Hematopoietic multipotent progenitor cell treated with erythropoietin and hydrocortisone succinate and interleukin-3 and kit ligand, for 15 days (in vitro differentiated cells): ENCODE data around the gene CASKIN1.

Experiments used
- DNase-seq: peaks from one replicate; pipeline ENCODE4 v3.0.0-alpha.2; 2015; ENCODE audit warnings: low spot score

CASKIN1 gene

DNA sequence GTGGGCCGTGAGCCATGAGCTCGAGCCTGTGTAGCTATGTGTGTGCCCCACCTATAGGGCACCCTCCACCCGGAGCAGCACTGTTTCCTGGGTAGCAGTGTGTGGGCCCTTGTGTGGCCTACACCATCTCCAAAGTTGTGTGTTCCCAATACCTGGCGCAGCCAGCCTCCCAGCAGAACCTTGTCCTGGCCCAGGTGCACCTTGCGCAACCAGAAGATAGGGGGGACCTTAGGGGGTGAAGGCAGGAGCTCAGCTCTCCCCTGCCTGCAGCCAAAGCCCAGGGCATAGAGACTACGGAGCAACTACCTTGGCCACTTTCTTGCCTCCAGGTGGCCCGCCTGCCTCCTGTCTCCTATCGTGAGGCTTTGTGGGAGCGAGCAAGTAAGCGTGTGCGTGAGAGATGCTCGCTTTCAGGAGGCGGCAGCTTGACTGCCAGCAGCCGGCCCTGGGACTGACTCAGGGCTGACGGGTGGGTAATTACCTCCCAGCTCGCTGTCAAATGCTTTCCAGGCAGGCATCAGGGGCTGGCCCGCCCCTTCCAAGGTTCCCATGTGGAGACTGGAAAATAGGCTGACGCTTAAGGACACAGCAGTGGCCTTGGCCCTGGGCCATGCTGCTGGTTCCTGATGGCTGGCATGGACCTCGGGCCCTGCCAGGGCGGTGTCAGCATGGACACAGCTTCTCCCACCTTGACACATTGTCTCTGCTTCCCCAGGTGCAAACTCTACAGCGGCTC is 21.8 kb downstream of the CASKIN1 start:
- no peak for DNase-seq

DNA sequence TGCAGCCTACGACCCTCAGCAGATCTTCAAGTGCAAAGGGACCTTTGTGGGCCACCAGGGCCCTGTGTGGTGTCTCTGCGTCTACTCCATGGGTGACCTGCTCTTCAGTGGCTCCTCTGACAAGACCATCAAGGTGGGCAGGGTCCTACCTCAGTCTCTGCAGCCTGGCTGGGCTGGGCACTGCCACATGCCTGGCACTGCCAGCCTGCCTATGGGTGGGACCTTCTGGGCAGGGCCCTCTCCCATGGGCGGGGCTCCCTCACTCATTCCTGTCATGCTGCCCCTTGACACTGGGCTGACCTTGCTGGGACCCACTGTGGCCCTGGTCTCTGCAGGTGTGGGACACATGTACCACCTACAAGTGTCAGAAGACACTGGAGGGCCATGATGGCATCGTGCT is 22.5 kb downstream of the CASKIN1 start:
- DNase-seq: no peak

DNA sequence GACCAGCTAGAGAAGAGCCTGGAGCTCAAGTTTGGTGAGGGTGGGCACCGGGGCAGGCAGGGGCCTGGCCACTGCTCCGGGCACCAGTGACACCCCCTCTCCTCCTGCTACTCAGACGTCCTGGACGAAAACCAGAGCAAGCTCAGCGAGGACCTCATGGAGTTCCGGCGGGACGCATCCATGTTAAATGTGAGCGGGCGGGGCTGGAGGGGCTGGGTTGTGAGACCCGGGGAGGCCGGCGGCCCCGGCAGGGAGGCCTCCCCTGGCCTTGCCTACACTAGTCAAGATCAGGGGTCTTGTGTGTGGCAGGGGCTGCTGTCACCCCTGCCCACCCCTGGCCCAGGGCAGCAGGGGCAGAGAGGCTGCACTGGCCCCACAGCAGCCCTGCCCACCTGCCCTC is 23.0 kb downstream of the CASKIN1 start:
- DNase-seq: no peak

DNA sequence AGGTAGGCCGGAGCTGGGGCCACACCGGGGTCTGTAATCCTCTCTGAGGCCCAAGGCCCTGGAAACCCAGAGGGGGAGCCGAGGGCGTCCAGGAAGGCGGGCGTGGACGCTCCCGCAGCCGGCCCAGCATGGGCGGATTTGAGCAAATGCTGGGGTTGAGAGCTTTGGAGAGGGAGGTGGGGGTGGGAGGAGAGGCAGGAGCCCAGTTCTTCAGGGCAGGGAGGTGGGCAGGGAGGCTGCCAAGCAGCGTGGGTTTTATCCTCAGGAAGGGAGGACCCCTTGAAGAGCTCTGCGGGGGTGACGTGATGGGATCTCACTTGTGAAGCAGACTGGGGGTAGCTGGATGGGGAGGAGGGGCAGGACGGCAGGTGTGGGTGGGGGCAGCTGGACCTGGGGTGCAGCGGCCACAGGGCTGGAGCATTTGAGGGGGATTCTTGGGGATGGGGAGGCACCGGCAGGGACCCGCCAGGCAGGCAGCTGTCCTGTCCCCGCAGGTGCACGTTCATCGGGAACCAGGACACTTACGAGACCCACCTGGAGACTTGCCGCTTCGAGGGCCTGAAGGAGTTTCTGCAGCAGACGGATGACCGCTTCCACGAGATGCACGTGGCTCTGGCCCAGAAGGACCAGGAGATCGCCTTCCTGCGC is 23.6 kb downstream of the CASKIN1 start:
- no peak for DNase-seq

DNA sequence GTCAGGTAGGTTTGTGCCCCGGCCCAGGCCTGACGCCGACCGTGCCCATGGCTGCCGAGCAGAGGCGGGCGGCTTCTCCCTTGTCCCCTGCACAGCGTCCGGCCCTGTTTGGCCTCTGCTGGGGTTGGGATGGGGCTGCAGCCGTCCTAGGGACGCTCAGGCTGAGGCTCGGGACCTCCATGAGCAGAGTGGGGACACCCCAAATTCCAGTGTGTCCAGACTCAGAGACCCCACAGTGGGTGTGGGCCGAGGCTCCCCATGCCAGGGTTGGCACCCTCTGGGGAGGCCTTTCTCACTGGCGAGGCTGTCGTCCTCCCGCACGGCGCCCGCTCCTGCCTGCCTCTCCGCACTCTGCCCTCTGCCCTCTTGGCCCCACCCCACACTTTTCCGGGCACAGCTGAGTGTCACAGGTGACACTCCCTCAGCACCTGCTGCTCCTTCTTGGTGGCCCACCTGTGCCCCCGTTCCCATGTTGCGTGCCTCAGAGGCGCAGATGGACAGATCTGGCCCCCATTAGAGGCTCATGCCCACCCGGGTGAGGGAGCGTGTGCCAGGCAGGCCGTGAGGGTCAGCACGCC is 24.7 kb downstream of the CASKIN1 start:
- no peak for DNase-seq

DNA sequence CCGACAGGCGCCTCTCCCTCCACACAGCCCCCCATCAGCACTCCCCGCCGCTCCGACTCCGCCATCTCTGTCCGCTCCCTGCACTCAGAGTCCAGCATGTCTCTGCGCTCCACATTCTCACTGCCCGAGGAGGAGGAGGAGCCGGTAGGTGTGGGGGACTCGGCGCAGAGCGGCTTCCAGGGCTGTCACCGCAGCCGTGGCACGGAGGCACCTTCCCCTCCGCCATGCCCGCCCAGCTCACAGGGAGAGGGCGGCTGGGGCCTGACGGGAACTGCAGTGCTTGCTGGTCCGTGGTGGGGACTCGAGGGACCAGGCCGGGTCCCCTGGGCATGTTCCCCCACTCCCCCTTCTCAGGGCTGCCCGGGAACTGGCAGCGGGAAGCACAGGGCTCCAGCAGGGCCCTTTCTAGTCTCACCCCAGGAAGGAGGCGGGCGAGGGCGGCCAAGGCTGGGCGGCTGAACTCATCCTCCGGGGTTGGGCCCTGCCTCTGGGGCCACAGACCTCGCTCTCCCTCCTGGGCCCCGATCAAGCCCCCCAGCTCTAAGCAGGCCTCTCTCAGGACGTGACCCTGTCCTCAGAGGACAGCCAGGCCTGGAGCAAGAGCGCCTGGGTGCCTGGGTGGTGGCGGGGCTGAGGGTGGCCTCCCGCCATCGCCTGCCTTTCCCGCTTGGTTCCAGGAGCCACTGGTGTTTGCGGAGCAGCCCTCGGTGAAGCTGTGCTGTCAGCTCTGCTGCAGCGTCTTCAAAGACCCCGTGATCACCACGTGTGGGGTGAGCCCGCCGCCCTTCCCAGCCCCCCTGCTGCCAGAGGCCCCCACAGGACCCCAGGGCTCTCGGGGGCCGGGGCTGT is 25.6 kb downstream of the CASKIN1 start:
- DNase-seq: no peak

DNA sequence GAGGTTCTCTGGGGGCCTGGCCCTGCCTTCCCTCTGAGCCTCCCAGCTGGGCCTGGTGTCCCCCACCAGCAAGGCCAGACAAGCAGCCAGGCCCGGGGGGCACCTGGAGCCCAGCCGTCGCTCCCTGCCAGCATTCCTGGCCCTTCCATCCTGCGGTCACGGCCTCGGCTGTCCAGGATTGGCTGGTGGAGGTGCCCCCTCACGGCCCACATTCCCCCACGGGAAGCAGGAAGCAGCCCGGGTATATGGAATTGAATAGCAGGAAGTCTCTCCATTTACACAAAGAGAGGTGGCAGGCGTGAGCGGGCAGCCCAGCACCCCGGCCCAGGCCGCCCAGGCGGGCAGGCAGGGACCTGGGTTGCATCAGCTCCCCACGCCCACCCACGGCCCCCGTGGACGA is 26.3 kb downstream of the CASKIN1 start:
- DNase-seq: no peak

DNA sequence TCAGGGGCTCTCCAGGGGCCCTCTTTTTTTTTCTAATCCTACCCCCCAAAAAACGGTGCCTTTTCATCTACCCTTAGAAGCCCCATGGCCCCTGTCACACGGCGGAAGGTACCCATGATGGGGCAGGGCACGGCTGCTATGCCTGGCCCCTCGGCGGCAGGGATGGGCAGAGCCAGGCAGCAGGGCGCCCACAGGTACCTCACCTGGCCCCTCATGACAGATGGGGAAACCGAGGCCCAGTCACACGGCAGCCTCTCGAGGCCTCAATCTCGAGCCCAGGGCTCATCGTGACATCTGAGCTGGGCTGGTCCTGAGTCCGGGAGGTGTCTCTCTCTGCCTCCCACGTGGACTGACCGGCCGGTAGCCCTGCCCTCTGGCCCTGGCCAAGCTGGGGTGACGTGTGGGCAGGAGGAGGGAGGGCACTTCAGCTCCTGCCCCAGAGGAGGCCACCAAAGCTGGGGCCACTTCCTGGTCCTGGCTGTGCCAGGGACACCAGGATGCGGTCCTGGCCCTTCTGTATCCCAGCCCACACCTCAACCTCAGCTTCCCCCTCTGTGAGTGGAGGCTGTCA is 29.3 kb downstream of the CASKIN1 start:
- DNase-seq: no peak

DNA sequence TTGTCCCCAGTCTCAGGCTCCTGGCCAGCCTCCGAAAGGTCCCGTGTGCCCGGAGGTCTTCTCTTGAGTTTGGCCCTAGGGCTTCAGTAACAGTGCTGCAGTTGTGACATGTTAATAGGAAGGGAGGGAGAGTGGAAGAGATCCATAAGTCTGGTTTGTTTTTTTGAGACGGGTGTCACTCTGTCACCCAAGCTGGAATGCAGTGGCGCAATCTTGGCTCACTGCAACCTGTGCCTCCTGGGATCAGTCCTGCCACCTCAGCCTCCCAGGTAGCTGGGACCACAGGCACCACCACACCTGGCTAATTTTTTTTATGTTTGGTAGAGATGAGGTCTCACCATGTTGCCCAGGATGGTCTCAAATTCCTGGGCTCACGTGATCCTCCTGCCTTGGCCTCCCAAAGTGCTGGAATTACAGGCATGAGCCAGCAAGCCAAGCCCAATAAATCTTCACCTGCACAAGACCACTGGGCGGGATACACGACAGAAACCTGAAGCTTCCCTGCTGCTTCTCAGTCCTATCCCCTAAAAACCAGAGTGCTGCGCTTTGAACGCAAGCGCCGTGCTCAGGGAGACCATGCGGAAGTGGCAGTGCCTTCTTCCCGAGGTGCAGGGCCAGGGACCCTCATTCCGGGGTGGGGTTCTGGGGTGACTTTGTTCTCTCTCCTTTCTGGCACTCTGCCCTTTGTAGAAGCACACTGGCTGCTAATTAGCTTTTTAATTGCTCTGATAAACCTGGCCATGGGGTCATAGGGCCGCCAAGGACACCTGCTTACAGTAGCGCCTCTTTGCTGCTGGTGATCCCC is 29.9 kb downstream of the CASKIN1 start:
- no peak for DNase-seq

DNA sequence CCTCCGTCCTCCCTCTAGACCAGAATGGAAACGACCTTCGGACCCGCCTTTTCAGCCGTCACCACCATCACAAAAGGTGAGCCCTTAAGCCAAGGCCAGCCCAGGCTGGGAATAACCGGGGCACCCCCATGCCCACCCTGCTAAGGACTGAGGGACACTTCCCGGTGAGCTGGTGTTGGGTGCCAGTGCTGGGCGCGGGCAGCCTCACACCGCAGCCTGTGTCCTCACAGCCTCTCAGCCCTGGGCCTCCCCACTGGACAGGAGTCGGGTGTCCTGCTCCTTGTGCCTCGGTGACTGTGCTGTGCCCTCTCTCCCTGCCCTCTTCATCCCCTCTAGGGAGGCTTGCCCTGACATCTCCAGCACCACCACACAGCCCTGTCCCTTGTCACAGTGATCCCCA is 30.5 kb downstream of the CASKIN1 start:
- DNase-seq: no peak

DNA sequence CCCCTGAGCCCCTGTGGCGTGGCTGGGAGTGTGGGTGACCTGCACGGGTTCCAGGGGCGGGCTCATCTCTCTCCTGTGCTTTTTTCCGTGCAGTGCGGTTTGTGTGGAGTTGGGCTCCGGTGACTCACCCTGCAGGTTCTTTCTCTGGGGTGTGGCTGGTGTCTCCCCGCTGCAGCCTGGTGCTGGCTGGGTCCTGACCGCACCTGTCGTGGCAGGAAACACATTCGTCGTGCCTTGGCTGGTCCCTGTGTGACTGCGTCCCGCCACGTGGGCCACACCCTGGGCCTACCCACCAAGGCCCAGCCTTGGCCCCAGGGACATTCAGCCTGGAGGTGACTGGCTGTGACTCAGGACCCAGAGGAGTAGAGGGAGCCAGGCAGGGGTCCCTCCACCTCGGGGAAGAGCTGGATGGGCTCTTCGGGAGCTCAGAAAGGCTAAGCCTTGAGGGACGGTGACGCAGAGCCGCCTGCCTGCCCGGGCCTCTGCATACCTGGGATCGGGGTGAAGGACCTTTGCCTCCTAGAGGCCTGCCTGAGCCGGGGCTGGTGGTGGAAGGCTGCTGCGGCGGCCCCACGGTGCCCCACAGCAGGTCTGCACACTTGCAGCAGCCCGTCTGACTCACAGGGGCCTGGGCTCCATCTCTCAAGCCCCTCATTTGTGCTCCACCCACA is 33.1 kb downstream of the CASKIN1 start:
- DNase-seq: no peak

DNA sequence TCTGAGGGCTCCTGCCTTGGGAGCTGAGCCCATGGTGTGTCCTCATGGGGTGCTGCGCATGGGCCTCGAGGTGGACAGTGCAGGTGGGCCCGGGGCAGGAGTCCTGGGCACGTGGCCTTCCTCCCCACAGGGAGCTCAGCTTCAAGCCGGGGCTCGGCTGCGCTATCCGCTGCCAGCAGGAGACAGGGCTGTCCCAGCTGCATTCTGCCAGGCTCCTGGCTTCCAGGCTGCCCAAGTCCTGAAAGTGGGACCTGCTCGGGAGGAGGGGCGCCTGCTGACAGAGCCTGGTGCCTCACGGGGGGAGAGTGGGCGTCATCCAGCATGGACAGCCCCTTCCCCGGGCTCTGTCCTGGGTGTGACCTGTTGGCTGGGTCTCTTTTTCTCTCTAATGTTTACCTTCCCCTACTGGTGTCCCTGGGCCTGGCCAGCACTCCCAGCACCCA is 33.7 kb downstream of the CASKIN1 start:
- DNase-seq: no peak

DNA sequence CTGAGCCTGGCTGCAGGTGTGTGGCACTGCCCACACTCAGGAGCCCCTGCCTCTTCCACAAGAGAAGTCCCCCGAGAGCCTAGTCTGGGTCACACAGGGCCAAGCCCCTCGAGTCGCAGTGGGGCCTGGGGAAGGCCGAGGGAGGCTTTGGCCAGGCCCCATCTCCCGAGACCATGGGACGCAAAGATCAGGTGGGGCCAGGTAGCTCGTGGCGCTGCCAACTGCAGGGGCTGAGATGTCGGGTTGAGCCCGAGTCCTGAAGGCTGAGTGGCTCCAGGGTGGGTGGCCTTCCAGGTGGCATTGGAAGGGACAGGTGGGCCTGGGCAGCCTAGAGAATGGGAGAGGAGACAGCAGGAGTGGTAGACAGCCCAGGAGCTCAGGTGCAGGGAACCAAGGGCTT is 34.5 kb downstream of the CASKIN1 start:
- no peak for DNase-seq

DNA sequence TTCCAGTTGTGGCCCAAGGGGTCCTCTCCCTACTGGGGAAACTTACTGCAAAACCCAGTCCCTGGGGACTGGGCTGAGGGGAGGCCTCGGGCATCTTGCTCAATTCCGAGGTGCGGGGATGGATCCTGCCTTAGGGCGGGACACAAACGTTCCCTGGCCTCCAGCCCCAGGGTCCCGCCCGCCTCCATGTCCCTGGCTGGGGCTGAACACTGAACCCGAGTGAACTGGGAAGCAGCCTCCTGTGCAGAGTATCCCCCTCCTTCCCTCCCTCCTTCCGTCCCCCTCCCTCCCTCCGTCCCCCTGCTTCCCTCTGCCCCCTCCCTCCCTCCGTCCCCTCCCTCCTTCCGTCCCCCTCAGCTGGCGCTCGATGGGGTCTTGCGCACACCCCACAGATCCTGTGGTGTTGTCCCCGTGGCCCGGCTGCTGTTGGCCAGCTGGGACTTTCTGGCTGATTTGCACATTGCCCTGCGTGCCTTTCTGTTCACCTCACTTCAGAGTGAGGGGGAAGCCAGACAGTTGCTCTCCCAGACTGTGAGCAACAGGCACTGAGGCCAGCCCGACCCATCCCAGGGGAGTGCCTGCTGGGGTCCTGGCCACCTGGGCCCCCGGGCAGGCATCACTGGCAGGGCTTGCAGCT is 35.4 kb downstream of the CASKIN1 start:
- no peak for DNase-seq

DNA sequence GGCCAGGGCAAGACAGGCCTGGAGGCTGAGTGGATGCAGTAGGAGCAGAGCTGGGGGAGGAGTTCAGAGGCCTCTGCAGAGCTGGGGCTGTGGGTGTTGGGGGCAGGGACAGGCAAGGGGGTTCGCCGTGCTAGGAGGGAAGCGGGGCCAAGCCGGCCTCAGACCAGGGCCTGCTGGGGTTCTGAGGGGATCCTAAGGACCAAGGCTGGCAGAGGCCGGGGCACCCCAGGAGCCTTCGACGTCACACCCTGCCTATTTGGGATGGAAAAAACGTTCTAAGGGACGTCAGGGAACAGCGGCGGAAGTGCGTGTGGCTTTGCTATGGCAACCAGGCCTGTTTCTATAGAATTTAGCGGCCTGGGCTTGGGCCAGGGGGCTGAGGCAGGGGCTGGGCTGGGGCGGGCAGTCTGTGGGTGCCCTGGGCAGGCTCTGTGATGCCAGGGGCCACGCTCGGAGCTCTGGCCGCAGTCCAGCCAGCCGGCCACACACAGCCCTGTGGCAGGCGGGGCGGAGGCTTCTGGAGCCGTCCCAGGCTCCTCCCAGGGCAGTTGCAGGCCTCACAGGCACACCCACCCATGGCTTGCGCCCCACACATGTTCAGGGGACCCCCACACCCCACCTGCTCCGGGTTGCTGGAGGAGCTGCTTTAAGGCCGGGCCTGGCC is 37.1 kb downstream of the CASKIN1 start:
- no peak for DNase-seq

DNA sequence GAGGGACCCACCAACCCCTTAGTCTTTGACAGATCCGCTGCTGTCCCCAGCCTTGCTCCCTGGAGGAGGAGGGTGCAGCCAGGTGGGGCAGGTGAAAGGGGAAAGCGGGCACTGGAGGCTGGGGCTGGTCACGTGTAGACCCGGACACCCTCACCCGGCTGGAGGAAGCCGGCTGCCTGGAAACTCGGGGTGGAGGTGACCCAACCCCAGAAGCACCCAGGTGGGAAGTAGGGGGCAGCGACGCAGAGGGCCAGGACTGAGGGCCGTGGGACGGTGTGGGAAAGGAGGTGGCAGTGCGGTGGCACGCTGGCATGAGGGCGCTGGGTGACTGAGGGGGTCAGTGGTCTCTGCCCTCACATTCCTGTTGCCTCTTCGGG is 38.2 kb downstream of the CASKIN1 start:
- DNase-seq: no peak

DNA sequence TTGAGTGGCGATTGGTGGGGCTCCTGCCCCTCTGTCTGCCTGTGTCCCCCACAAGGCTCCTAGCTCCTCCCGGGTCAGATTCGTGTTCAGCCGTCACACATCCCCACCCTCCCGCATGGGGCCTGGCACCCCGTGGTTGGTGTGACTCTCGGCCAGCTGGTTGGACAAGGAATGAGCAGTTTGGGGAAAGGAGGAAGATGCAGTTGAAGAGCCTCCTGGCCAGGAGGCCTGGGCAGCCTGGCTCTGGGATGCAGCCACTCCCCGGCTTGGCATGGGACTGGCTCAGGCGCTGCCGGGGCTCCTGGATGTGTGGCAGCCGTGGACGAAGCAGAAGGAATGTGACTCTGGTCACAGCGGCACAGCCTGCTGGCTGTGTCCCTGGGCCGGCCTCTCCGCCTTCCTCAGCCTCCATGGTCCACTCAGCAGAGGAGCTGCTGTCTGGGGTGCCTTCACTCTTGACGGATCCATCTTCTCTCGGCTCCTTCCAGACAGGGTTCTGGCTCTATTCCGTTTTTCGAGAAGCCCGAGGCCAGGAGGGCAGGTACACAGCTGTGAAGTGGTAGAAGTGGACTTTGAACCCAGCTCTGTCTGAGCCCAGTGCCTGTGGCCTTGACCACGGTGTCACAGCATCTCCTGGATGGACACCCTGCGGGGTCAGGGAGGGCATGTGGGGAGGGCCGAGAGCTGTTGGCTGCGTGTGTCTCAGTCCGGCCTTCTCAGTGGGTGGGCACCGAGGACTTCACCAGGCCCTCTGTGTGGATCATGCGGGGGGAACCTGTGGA is 38.7 kb downstream of the CASKIN1 start:
- no peak for DNase-seq

DNA sequence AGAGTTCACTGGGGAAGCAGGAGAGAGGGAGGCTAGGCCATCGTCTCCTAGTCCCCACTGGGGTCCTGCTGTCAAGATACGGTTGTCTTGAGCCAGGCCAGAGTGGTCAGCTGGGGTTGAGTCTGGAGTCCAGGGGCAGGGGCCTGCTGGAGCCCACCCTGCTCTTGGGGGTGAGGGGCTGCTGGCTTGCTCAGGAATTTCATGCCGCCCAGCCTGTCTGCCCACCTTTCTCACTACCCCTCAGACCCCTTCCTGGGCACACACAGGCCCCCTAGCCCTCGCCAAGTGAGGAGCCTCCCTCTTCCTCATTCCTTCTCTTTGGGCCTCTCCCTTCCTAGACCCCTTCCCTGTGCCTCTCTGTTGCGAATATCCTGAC is 39.6 kb downstream of the CASKIN1 start:
- DNase-seq: no peak
